Measurements from ENCODE around the gene TTLL12.

GRCh38 chr22:43198126-43198525, 11.2 kb upstream of the TTLL12 start:
- no peak for TF ChIP-seq CTCF (IDR thresholded peaks at IDR 0.05)
- TF ChIP-seq MYC (IDR thresholded peaks at IDR 0.05; ENCODE audit: borderline replicate concordance, low read length) = no peak
- TF ChIP-seq POLR2A (IDR thresholded peaks at IDR 0.05; ENCODE audit: low read length) = no peak
- no peak for TF ChIP-seq EP300 (IDR thresholded peaks at IDR 0.05)
- no peak for TF ChIP-seq MAZ (IDR thresholded peaks at IDR 0.05; ENCODE audit: borderline replicate concordance, low read depth, low read length)
- no peak for TF ChIP-seq MAFK (IDR thresholded peaks at IDR 0.05; ENCODE audit: partially characterized antibody)
- no peak for TF ChIP-seq ELK1 (IDR thresholded peaks at IDR 0.05; ENCODE audit: low read depth, low read length)
- TF ChIP-seq MAX (IDR thresholded peaks at IDR 0.05) = no peak
- TF ChIP-seq RFX5 (IDR thresholded peaks at IDR 0.05) = no peak
- no peak for TF ChIP-seq KDM5A (IDR thresholded peaks at IDR 0.05)
